ENCODE measurements around the gene PDGFD.

DNA sequence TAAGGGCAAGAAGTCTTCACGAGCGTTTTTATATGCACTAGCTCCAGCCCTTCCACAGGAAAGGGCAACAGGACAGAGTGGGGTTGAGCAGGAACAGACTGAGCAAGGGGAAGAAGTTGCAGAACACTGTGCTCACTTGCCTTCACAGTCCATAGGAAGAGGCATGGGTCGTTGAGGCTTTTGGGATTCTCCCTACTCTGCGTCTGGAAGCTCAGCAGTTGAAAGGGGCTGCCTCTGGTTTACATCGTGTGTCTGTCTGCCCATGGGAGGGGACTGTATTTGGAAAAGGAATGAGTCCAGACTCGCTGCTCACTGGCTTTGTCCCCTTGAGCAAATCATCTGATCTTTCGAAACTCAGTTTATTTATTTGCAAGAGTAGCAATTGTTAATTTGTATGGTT lies 1.1 kb upstream of the PDGFD start:
- TF ChIP-seq CTCF (IDR thresholded peaks at IDR 0.05; ENCODE audit: borderline replicate concordance, extremely low read depth, low read length, poor library complexity, severe bottlenecking) (no peak), EZH2 (IDR thresholded peaks at IDR 0.05; ENCODE audit: borderline replicate concordance, low read depth, low read length, severe bottlenecking) (no peak)
